Measurements from ENCODE around the gene SLC27A4. TPM values are rescaled to one million over a fixed set of nuclear protein-coding genes. Genes with fewer than 3 reads are reported as not detected.

The SLC27A4 gene
- total and polyA plus RNA-seq, 7 donors: 6.0 to 45.1 (median 12.2) TPM

DNA sequence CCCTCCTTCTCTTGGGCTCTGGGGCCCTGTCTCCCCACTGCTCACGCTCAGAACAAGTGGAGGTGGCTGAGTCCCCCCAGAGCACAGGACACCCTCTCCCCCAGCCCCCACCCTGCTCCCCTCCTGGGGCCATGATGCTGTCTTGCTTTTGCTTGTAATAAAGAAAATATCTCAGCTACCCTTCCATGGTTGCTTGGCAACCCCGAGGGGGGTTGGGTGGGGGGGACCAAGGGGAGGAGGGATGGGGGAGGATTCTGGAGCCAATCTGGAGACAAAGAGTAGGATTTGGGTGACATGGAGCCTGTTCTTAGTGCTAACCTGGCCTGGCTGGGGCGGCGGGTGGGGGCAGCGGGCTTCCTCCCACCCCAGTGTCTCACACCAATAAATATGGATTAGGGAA is 64.2 kb downstream of the SLC27A4 start:
- H3K4me3 ChIP-seq: no peak overlapping the region
- TF ChIP-seq POLR2AphosphoS5 (IDR thresholded peaks at IDR 0.05) (no peak), POLR2A (IDR thresholded peaks at IDR 0.05) (no peak), EP300 (IDR thresholded peaks at IDR 0.05) (no peak)
- TF ChIP-seq, protein P1, sequence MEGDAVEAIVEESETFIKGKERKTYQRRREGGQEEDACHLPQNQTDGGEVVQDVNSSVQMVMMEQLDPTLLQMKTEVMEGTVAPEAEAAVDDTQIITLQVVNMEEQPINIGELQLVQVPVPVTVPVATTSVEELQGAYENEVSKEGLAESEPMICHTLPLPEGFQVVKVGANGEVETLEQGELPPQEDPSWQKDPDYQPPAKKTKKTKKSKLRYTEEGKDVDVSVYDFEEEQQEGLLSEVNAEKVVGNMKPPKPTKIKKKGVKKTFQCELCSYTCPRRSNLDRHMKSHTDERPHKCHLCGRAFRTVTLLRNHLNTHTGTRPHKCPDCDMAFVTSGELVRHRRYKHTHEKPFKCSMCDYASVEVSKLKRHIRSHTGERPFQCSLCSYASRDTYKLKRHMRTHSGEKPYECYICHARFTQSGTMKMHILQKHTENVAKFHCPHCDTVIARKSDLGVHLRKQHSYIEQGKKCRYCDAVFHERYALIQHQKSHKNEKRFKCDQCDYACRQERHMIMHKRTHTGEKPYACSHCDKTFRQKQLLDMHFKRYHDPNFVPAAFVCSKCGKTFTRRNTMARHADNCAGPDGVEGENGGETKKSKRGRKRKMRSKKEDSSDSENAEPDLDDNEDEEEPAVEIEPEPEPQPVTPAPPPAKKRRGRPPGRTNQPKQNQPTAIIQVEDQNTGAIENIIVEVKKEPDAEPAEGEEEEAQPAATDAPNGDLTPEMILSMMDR (IDR thresholded peaks at IDR 0.05): no peak
- no peak for DNase-seq
- no peaks in the 10 kb centered on the region for H3K36me3 ChIP-seq
- intact Hi-C loops (cut with DNase I): no loop called here
- 81 to 85% methylated on average over 5 of the region's 5 CpGs for WGBS, 2 donors
- H3K27me3 ChIP-seq: peaks cover 0 to 37% (median 0%) of the 10 kb centered on the region in 3 donors
- H3K4me1 ChIP-seq: no peaks in the 10 kb centered on the region
- H3K9me3 ChIP-seq: no peaks in the 10 kb centered on the region
- no peak overlapping the region for H3K27ac ChIP-seq

DNA sequence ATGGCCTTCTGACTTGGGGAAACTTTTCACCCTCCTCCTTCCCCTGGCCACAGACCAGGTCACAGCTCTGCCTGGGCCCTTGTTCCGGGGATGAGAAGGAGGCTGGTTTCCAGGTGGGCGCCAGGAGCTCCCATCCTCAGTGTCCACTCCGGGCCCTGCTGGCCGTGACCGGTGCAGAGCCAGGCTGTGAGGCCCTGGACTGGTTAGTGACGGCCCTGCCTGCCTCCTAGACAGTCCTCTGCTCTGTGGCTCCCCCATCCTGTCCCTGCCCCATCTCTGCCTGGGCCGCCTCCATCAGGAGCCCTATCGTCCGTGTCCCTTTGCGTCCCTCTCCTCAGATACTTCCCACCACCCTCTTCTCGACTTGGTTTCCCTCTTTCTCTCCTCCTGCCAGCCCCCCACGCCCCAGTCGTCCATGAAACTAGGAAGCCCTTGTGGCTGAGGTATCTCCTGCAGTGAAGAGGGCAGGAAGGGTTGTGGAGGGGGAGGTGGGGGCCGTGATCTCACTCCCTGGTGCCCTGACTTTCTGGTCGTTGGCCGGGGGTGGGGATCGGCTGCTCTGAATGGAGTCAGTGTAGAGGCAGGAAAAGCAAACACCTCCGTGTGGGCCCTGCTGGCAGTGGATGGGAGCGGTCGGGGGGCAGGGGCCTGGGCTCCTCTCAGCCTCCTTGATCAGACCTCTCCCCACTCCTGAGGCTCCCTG is 64.9 kb downstream of the SLC27A4 start:
- H3K36me3 ChIP-seq: no peaks in the 10 kb centered on the region
- H3K4me3 ChIP-seq: no peak overlapping the region
- intact Hi-C loops (cut with DNase I): no loop called here
- DNase-seq: no peak
- H3K27me3 ChIP-seq: peaks cover 0 to 37% (median 0%) of the 10 kb centered on the region in 3 donors
- TF ChIP-seq EP300 (IDR thresholded peaks at IDR 0.05): no peak
- H3K4me1 ChIP-seq: no peaks in the 10 kb centered on the region
- H3K9me3 ChIP-seq: no peaks in the 10 kb centered on the region
- no peak overlapping the region for H3K27ac ChIP-seq
- WGBS, 2 donors: 60 to 68% methylated on average over 20 of the region's 20 CpGs

GRCh38 chr9:128405780-128406171 is 65.4 kb downstream of the SLC27A4 start:
- no peak for TF ChIP-seq POLR2A (IDR thresholded peaks at IDR 0.05)
- no peak for TF ChIP-seq EP300 (IDR thresholded peaks at IDR 0.05)
- no peak for TF ChIP-seq POLR2AphosphoS5 (IDR thresholded peaks at IDR 0.05)
- TF ChIP-seq, protein P1 (IDR thresholded peaks at IDR 0.05): no peak
- Histone ChIP-seq H3K36me3 (no peaks in the 10 kb centered on the region), H3K9me3 (no peaks in the 10 kb centered on the region), H3K27ac (no peak overlapping the region), H3K4me3 (no peak overlapping the region), H3K4me1 (no peaks in the 10 kb centered on the region), H3K27me3 (peaks cover 0 to 37% (median 0%) of the 10 kb centered on the region in 3 donors)
- no peak for DNase-seq
- intact Hi-C loops (cut with DNase I): no loop called here
- 57 to 76% methylated on average over 7 of the region's 7 CpGs for WGBS, 2 donors

DNA sequence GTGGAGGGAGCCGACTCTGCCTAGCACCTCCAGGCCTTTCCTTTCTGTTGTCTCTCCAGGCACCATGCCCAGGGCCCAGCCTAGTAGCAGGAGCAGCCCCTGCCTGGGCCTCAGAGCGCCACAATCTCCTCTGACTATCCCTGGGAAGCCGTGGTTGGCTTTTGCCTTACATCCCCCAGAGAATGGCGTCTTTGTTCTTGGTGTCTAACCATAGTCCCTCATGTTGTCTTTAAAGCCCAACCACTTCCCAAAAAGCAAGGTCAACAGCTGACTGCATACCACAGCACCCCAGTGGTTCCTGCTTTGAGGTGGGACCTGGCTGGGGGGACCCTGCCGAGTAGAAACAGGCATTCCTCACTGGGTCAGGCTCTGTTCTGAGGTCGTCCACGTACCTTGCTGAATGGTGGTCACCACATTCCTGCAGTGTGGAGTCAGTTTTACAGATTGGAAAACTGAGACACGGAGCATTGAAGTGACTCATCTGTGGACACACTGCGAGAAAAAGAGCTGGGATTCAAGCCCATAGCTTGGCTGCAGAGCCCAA is 66.6 kb downstream of the SLC27A4 start:
- intact Hi-C loops (cut with DNase I): no loop called here
- H3K4me1 ChIP-seq: no peaks in the 10 kb centered on the region
- H3K4me3 ChIP-seq: no peak overlapping the region
- TF ChIP-seq EP300 (IDR thresholded peaks at IDR 0.05): no peak
- no peak for TF ChIP-seq POLR2AphosphoS5 (IDR thresholded peaks at IDR 0.05)
- no peak for TF ChIP-seq POLR2A (IDR thresholded peaks at IDR 0.05)
- TF ChIP-seq, protein P1 (IDR thresholded peaks at IDR 0.05): no peak
- no peaks in the 10 kb centered on the region for H3K36me3 ChIP-seq
- 59 to 78% methylated on average over 9 of the region's 9 CpGs for WGBS, 2 donors
- DNase-seq: no peak
- H3K27me3 ChIP-seq: peaks cover 0 to 38% (median 0%) of the 10 kb centered on the region in 3 donors
- H3K27ac ChIP-seq: no peak overlapping the region
- H3K9me3 ChIP-seq: no peaks in the 10 kb centered on the region

- Histone ChIP-seq H3K27ac (no peak overlapping the region), H3K36me3 (no peaks in the 10 kb centered on the region), H3K4me3 (no peak overlapping the region), H3K9me3 (no peaks in the 10 kb centered on the region), H3K27me3 (peaks cover 0 to 43% (median 4%) of the 10 kb centered on the region in 3 donors), H3K4me1 (no peaks in the 10 kb centered on the region)
- no peak for TF ChIP-seq POLR2AphosphoS5 (IDR thresholded peaks at IDR 0.05)
- no peak for TF ChIP-seq POLR2A (IDR thresholded peaks at IDR 0.05)
- no peak for TF ChIP-seq EP300 (IDR thresholded peaks at IDR 0.05)
- TF ChIP-seq, protein P1 (IDR thresholded peaks at IDR 0.05): no peak
- DNase-seq: no peak
- intact Hi-C loops (cut with DNase I): no loop called here
- 33 to 37% methylated on average over 26 of the region's 26 CpGs for WGBS, 2 donors
Measured at GRCh38 chr9:128408963-128409431, 68.7 kb downstream of the SLC27A4 start.
